ENCODE data around the gene SCO2. TPM values are rescaled to one million over a fixed set of nuclear protein-coding genes. Genes with fewer than 3 reads are reported as not detected.
"Not testable (repeated sequence)": the region's sequence is repeated elsewhere in the genome, so short reads cannot be mapped to it uniquely, and the experiment has no call there.

The SCO2 gene
- total RNA-seq, 2 experiments from 2014 or later: 5.0 to 6.0 TPM

DNA sequence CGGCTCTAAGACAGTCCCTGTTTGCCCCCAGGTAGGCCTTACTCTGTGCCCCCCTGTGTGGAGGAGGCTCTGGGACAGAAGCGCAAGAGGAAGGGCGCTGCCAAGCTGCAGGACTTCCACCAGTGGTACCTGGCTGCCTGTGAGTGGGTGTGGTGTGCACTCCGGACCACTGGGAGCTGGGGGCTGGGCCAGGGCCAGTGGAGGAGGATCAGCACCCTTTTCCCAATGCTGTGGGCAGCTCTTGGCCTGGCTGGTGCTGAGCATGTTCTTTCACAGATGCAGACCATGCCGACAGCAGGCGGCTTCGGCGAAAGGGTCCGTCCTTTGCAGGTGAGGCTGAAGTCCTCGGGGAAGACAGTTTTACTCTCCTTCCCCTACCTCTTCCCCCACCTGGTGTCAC, 3.7 kb downstream of the SCO2 start:
- peaks cover 9% of the 10 kb centered on the region for H3K4me1 Mint-ChIP-seq
- no peak for DNase-seq
- no peaks in the 10 kb centered on the region for H3K9me3 Mint-ChIP-seq
- H3K27me3 Mint-ChIP-seq: peaks cover 8% of the 10 kb centered on the region
- no peak overlapping the region for H3K27ac Mint-ChIP-seq
- H3K4me3 Mint-ChIP-seq: no peak overlapping the region
- H3K36me3 Mint-ChIP-seq: peaks cover 25% of the 10 kb centered on the region

DNA sequence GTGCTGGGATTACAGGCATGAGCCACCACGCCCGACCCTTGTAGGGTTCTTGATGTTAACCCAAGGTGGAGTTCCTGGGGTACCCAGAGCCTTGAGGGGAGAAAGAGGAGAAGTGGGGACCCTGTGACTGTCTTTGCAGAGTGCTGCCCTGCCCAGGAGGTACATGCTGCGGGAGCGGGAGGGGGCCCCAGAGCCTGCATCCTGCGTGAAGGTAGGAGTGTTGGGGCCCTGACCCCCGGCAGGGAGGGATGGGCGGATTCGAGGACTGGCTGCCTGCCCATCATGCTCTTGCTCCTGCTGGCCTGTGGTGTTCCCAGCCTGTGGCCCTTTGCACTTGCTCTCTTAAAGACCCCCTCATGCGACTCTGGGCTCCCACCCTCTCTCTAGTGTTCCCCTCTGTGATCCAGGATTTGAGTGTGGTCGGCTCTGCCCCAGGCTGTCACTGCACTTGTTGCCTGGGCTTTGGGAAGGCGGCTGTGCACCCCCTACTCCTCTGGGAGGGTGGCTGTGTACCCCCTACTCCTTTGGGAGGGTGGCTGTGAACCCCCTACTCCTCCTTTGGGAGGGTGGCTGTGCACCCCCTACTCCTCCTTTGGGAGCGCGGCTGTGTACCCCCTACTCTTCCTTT, 4.5 kb downstream of the SCO2 start:
- Mint-ChIP-seq H3K9me3 (no peaks in the 10 kb centered on the region), H3K27ac (no peak overlapping the region), H3K4me1 (peaks cover 9% of the 10 kb centered on the region), H3K4me3 (no peak overlapping the region), H3K36me3 (peaks cover 24% of the 10 kb centered on the region), H3K27me3 (peaks cover 8% of the 10 kb centered on the region)
- DNase-seq: no peak

DNA sequence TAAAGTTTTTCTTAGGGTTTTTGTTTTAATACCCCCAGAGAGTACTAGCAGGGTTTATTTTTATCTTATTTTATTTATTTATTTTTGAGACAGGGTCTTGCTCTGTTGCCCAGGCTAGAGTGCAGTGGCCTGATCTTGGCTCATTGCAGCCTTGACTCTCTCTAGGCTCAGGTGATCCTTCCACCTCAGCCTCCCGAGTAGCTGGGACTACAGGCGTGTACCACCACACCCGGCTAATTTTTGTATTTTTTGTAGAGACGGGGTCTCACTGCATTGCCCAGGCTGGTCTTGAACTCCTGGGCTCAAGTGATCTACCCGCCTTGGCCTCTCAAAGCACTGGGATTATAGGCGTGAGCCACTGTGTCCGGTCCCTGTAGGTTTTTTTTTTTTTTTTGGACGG, 5.2 kb downstream of the SCO2 start:
- DNase-seq, H3K27me3 Mint-ChIP-seq, H3K9me3 Mint-ChIP-seq, H3K4me3 Mint-ChIP-seq, H3K27ac Mint-ChIP-seq: not testable (repeated sequence)
- H3K36me3 Mint-ChIP-seq: peaks cover 24% of the 10 kb centered on the region
- H3K4me1 Mint-ChIP-seq: peaks cover 12% of the 10 kb centered on the region

DNA sequence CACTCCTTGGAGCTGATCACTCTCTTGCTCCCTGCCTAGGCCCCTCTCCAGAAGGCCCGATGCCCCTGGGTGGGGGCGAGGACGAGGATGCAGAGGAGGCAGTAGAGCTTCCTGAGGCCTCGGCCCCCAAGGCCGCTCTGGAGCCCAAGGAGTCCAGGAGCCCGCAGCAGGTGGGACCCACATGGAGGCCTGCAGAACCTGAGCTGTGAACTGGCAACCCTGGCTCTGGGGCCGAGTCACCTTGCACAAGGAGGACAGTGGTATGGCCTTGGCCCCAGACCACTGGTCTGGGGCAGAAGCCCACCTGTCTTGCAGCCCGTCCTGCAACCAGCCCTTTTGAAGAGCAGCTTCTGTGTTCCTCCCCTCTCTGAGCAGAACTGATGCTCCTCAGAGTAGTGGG, 6.2 kb downstream of the SCO2 start:
- H3K36me3 Mint-ChIP-seq: peaks cover 21% of the 10 kb centered on the region
- H3K4me1 Mint-ChIP-seq: peaks cover 7% of the 10 kb centered on the region
- no peak for DNase-seq
- no peak overlapping the region for H3K4me3 Mint-ChIP-seq
- H3K9me3 Mint-ChIP-seq: no peaks in the 10 kb centered on the region
- H3K27me3 Mint-ChIP-seq: no peaks in the 10 kb centered on the region
- no peak overlapping the region for H3K27ac Mint-ChIP-seq

DNA sequence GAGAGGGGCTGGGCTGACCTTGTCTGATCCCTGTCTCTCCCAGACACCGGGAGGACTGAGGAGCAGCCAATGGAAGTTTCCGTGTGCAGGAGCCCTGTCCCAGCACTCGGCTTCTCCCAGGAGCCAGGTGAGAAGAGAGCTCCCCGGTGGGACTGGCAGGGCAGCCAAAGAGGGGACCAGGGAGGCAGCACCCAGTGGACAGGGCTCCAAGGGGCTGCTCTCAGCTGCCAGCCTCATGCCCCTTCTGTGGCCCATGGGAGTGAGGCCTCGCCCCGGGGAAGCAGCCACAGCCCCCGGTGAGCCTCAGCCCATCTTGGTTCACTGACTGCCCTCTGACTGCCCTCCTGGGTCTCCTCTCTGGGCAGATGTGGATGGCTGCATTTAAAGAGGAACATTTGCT, 6.8 kb downstream of the SCO2 start:
- Mint-ChIP-seq H3K4me1 (peaks cover 7% of the 10 kb centered on the region), H3K27ac (no peak overlapping the region), H3K4me3 (no peak overlapping the region), H3K36me3 (peaks cover 25% of the 10 kb centered on the region), H3K27me3 (no peaks in the 10 kb centered on the region), H3K9me3 (no peaks in the 10 kb centered on the region)
- DNase-seq: no peak

DNA sequence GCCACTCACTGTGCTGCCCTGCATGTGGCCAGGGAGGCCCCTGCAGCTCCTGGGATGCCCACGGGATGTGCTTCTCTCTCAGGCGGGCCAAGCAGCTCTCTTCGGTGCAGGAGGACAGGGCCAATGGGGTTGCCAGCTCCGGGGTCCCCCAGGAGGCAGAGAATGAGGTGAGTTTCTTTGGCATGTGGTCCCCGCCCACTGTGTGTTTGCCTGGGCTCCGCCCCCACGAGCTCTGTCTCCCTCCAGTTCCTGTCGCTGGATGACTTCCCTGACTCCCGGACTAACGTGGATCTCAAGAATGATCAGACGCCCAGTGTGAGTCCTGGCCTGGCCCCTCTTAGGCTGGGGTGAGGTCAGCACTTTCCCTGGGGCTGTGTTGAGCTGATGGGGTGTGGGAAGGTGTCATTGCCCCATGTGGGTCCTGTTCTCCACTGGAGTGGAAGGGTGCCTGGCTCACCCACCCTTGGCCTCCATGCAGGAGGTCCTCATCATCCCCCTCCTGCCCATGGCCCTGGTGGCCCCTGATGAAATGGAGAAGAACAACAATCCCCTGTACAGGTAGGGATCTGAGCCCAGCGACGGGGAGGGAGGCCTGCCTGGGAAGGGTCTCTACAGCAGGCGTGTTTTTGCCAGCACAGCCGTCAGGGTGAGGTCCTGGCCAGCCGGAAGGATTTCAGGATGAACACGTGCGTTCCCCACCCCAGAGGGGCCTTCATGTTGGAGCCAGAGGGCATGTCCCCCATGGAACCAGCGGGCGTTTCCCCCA, 7.7 kb downstream of the SCO2 start:
- H3K27me3 Mint-ChIP-seq: no peaks in the 10 kb centered on the region
- no peak for DNase-seq

DNA sequence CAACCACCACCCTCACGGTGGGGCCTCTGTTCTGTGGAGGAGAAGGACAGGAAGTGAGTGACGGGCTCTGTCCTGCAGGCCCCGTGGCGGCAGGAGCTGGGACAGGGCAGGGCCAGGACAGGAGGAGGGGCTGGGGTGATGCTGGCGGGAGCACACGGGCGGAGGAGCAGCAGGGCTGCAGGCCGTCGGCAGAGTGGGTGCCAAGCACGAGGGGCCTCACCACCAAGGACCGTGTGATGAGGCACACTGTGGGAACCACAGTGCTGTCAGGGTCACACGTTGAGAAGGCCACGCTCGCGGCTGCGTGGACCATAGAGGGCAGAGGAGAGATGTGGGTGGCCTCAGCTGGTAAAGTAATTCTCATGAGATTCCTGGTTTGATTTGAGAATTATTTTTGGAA, 8.5 kb downstream of the SCO2 start:
- H3K4me1 Mint-ChIP-seq: peaks cover 10% of the 10 kb centered on the region
- no peak for DNase-seq
- H3K36me3 Mint-ChIP-seq: peaks cover 26% of the 10 kb centered on the region
- no peak overlapping the region for H3K4me3 Mint-ChIP-seq
- H3K27ac Mint-ChIP-seq: peak overlapping the region; percentile 63
- no peaks in the 10 kb centered on the region for H3K27me3 Mint-ChIP-seq
- H3K9me3 Mint-ChIP-seq: no peaks in the 10 kb centered on the region

More for the DNA sequence above, 7.7 kb downstream of the SCO2 start:
- Mint-ChIP-seq H3K36me3 (peaks cover 22% of the 10 kb centered on the region), H3K27ac (no peak overlapping the region), H3K4me3 (no peak overlapping the region), H3K4me1 (peaks cover 6% of the 10 kb centered on the region), H3K9me3 (no peaks in the 10 kb centered on the region)

DNA sequence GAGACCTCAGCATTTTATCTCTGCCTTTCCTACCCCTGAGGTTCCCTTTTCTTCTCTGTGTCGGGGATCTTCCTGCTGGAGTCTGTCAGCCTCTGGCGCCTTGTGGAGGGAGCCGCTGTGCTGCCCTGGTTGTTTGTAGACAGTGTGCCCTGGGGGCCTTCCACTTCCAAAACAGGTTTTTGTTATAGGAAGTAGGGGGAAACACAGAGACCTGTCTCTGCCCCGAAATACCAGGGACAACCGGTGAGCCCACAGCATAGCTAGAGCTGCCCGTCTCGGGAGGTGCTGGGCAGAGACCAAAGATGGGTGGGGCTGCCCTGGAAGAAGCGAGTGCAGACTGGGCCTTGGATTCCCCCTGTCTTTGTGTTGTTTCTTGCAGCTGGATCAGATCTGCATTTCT, 9.3 kb downstream of the SCO2 start:
- H3K4me1 Mint-ChIP-seq: peaks cover 10% of the 10 kb centered on the region
- no peak overlapping the region for H3K4me3 Mint-ChIP-seq
- H3K27me3 Mint-ChIP-seq: no peaks in the 10 kb centered on the region
- no peak for DNase-seq
- H3K36me3 Mint-ChIP-seq: peaks cover 26% of the 10 kb centered on the region
- no peaks in the 10 kb centered on the region for H3K9me3 Mint-ChIP-seq
- no peak overlapping the region for H3K27ac Mint-ChIP-seq

DNA sequence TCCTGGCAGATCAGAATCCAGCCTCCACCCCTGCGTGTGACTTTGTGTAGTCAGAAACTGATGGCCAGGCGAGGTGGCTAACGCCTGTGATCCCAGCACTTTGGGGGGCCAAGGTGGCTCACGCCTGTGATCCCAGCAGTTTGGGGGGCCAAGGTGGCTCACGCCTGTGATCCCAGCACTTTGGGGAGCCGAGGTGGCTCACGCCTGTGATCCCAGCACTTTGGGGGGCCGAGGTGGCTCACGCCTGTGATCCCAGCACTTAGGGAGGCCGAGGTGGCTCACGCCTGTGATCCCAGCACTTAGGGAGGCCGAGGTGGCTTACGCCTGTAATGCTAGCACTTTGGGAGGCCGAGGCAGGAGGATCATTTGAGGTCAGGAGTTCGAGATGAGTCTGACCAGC, 12.2 kb downstream of the SCO2 start:
- Mint-ChIP-seq H3K4me1 (peaks cover 17% of the 10 kb centered on the region), H3K27ac (no peak overlapping the region), H3K27me3 (no peaks in the 10 kb centered on the region), H3K36me3 (peaks cover 21% of the 10 kb centered on the region), H3K4me3 (no peak overlapping the region), H3K9me3 (no peaks in the 10 kb centered on the region)
- DNase-seq: no peak

DNA sequence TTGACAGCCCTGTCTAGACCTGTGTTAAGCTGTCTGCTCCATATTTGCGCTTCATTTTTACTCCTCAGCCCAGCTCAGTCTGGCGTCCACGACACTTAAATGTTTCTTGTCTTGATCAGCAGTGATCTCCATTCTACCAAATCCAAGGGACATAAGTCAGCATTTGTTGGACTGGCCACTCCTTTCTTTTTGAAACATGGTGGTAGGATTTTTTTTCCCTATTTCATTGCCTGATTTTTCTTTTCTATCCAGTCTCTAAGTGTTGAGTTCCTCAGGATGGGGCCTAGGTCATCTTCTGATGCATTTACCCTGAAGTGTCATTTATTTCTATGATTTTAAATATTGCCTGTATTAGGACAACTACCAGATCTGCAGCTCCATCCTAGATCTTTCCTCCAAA, 16.5 kb downstream of the SCO2 start:
- Mint-ChIP-seq H3K36me3 (peaks cover 14% of the 10 kb centered on the region), H3K27ac (peak overlapping the region; percentile 97), H3K9me3 (no peaks in the 10 kb centered on the region), H3K4me3 (peak overlapping the region; percentile 86), H3K27me3 (no peaks in the 10 kb centered on the region), H3K4me1 (peaks cover 13% of the 10 kb centered on the region)
- DNase-seq: no peak

DNA sequence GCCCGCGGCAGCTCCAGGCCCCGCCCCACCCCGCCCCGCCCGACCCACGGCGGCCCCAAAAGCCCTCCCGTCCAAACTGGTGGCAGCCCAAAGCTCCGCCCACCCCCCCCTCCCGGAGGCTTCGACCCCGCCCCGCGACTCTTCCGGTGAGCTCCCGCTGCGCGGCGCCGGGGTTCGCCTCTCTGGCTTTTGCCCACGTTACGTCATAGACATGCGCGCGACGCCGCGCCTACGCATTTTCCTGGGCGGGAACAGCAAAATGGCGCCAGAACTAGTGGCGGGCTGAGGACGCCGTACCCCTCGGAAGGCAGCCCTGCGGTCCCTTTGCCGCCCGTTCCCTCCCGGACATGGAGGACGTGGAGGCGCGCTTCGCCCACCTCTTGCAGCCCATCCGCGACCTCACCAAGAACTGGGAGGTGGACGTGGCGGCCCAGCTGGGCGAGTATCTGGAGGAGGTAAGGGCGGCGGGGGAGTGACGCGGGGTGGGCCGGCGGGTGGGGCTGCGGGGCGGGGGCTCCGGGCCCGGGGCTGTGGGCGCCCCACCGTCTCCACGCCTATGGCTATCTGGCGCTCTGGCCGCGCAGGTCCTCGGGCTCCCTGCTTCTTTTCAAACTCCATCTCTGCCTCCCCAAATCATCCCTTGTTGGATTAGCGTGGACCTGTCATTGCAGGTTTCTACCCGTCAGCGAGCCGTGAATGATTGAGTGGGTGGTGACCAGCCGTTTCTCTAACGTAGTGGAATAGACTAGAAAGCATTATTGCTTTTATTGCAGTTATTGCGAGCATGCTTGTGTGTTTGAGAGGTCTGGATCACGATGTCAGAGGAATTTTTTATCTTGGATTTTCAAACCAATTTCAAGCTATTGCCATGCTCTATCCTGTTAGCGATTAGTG, 17.2 kb downstream of the SCO2 start, which contains the start of gene NCAPH2:
Gene NCAPH2, plus strand, starts transcription at position 234 of the 894 bp plus-strand sequence. Its CDS starts 114 bp downstream, at position 348.
- H3K9me3 Mint-ChIP-seq: no peaks in the 10 kb centered on the region
- H3K4me1 Mint-ChIP-seq: peaks cover 13% of the 10 kb centered on the region
- peak within 1 kb of the TSS; percentile 97 for H3K27ac Mint-ChIP-seq
- no peaks in the 10 kb centered on the region for H3K27me3 Mint-ChIP-seq
- DNase-seq: peak; percentile 98
- peaks cover 10% of the 10 kb centered on the region for H3K36me3 Mint-ChIP-seq
- H3K4me3 Mint-ChIP-seq: peak within 1 kb of the TSS; percentile 97

DNA sequence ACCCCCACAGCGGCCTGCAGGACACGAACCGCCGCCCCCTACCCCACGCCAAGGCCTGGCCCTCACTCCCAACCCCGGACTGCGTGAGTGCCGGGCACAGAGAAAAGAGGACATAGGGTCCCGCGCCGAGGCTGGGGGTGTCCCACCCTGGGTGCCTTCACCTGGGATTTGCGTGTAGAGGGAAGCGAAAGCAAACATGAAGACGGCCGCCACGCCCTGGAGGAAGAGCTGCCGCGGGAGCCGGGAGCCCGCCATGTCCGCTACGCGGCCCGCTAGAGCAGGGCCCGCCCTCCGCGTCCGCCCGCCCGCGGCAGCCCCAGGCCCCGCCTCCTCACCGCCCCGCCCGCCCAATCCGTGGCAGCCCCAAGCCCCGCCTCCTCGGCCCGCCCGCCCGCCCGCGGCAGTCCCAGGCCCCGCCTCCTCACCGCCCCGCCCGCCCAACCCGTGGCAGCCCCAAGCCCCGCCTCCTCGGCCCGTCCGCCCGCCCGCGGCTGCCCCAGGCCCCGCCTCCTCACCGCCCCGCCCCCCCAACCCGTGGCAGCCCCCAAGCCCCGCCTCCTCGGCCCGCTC, 17.9 kb downstream of the SCO2 start, which contains the start of gene LMF2:
Gene LMF2, minus strand, starts transcription at position 282 of the 570 bp plus-strand sequence. Its CDS starts 27 bp downstream, at position 255.
- Mint-ChIP-seq H3K36me3 (peaks cover 10% of the 10 kb centered on the region), H3K4me1 (peaks cover 11% of the 10 kb centered on the region), H3K4me3 (peak within 1 kb of the TSS; percentile 97), H3K27me3 (no peaks in the 10 kb centered on the region), H3K9me3 (no peaks in the 10 kb centered on the region), H3K27ac (peak within 1 kb of the TSS; percentile 97)
- DNase-seq: peak; percentile 95

DNA sequence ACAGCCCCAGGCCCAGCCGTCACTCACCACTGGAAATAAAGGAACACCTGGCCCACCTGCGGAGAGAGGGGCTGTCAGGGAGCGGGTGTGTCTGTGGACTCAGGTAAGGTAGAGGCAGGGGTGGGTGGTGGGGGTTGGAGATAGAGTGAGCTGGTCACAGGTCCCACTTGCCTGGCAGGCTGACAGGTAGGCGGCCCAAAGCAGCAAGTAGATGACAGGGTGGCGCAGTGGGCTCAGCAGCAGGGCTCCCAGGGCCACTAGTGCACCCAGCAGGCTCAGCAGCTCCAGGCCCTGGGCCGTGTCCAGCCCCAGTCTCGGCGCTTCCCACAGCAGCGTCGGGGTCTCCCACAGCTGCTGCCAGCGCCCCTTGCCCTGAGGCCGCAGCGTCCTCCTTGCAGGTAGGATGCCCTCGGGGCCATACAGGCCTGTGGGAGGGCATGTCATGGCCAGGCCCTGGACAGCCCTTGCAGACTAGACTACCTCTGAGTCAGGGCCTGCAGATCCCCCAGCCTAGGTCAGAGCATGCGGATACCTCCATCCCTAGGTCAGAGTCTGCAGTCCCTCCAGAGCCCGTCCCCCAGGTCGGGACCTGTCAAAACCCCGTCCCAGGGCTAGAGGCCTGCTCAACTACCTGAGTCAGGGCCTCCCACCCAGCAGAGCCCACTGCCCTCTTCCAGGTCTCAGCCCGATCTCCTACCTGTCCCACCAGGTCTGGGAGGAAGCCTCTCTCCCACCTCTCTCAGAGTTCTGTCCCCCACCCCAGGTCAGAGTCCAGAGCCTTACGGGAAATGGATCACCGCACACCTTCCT, 18.6 kb downstream of the SCO2 start:
- Mint-ChIP-seq H3K4me1 (peaks cover 7% of the 10 kb centered on the region), H3K27me3 (no peaks in the 10 kb centered on the region), H3K27ac (peak overlapping the region; percentile 92), H3K4me3 (peak overlapping the region; percentile 97), H3K9me3 (no peaks in the 10 kb centered on the region), H3K36me3 (peaks cover 7% of the 10 kb centered on the region)
- DNase-seq: no peak

All from activated naive CD8-positive, alpha-beta T cell treated with anti-CD3 and anti-CD28 coated beads for 36 hours (primary cell).